GM13976 (cell line): Measurements from ENCODE around the gene PPP1R12C.

ENCODE experiments used
- DNase-seq: peaks from one replicate; pipeline ENCODE4 v3.0.0; 2012; ENCODE audit warnings: low spot score
- CTCF ChIP-seq: IDR thresholded peaks from 2 replicates; pipeline ENCODE4 v1.5.1; 2012; ENCODE audit warnings: borderline replicate concordance, mild to moderate bottlenecking; ENCODE audit not compliant: insufficient read depth; ENCODE audit errors: extremely low read depth, missing control alignments, control extremely low read depth
- in situ Hi-C: fragments of 300-500 bp; cut with MboI; formaldehyde crosslinking; loops from one replicate; pipeline ENCODE4 v1.12.0; 2022; ENCODE audit warnings: low sequenced_read_pairs, mixed read lengths, inconsistent platforms; ENCODE audit not compliant: unreplicated experiment

The PPP1R12C gene

DNA sequence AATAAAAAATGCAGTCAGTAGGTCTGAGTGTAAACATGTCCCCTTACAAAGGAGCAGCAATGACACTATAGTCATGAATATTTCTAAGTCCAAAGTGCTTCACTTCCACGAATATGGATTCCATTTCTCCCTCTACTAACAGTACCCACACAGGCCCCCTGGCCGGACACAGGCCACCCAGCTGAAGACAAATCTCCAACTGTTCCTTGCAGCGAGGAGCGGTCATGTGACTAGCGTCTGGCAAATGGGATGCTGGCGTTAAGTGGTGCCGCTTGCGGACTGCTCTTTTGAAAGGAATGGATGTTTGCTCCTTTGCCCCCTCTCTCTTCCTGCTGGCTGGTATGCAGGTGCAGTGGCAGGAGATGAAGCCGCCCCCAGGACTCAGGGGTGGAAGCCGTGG is 16.2 kb downstream of the PPP1R12C start:
- no peak for TF ChIP-seq CTCF
- in situ Hi-C loops = no loop called here
- no peak for DNase-seq

- DNase-seq = no peak
- TF ChIP-seq CTCF = no peak
- in situ Hi-C loops = no loop called here
These were observed 17.6 kb downstream of the PPP1R12C start for GRCh38 chr19:55099557-55100506.

GRCh38 chr19:55098716-55099556 is 18.5 kb downstream of the PPP1R12C start:
- no peak for DNase-seq
- in situ Hi-C loops = no loop called here
- TF ChIP-seq CTCF = no peak

- in situ Hi-C loops = no loop called here
- TF ChIP-seq CTCF = no peak
- DNase-seq = no peak
These were observed 19.3 kb downstream of the PPP1R12C start for GRCh38 chr19:55097864-55098715.

DNA sequence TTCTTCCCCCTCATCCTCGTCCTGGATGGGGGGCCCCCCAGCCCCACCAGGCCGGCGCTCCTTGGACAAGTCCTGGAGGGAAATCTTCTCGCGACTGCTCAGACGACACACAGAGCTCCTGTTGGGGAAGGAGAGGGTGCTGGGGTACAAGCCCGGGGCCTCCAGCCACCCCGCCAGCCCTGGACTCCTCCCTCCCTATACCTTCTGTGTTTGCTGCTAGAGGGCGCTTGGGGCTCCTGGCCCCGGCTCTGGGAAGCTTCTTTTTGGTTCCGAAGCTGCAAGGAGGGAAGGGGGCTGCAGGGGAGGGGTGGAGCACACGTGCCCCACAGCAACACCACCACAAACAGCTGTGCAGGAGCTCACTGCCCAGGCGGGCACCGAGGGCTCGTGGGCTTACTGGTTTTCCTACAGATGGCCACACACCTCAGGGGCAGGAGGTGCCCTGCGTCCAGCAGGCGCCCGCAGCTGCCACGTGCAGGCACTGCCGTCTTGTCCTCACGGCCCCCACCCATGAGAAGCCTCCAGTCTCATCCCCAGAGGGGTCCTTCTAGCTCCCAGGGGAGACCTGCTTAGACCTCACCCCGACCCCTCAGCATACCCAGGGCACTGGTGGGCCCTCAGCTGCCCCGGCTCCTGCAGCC is 21.3 kb downstream of the PPP1R12C start:
- no peak for DNase-seq
- TF ChIP-seq CTCF = no peak
- in situ Hi-C loops = no loop called here
